GM19328 (cell line): ENCODE data around the gene KCNMA1.

Experiments used
- ATAC-seq: cut with Tn5 transposase; IDR thresholded peaks from one replicate; pipeline ENCODE4 v1.9.1; 2021; ENCODE audit warnings: mild to moderate bottlenecking, moderate library complexity; ENCODE audit not compliant: unreplicated experiment

Gene KCNMA1

GRCh38 chr10:77147871-77148270 lies 489.7 kb downstream of the KCNMA1 start:
- no peak for ATAC-seq

- no peak for ATAC-seq
These were observed 490.8 kb downstream of the KCNMA1 start for GRCh38 chr10:77146712-77147336.

GRCh38 chr10:77144656-77145055 lies 493.0 kb downstream of the KCNMA1 start:
- ATAC-seq: no peak

GRCh38 chr10:77139252-77140160 lies 498.1 kb downstream of the KCNMA1 start:
- ATAC-seq: no peak

- no peak for ATAC-seq
These were observed 499.1 kb downstream of the KCNMA1 start for GRCh38 chr10:77138541-77138940.

GRCh38 chr10:77135555-77135954 lies 502.1 kb downstream of the KCNMA1 start:
- ATAC-seq: no peak

- no peak for ATAC-seq
These were observed 506.4 kb downstream of the KCNMA1 start for GRCh38 chr10:77131214-77131613.

- no peak for ATAC-seq
These were observed 510.4 kb downstream of the KCNMA1 start for GRCh38 chr10:77127243-77127642.

- no peak for ATAC-seq
These were observed 512.4 kb downstream of the KCNMA1 start for GRCh38 chr10:77125231-77125630.

- ATAC-seq: no peak
These were observed 514.3 kb downstream of the KCNMA1 start for GRCh38 chr10:77123330-77123729.

- ATAC-seq: no peak
These were observed 515.8 kb downstream of the KCNMA1 start for GRCh38 chr10:77121829-77122228.

- ATAC-seq: no peak
These were observed 516.8 kb downstream of the KCNMA1 start for GRCh38 chr10:77120666-77121376.

GRCh38 chr10:77120012-77120411 lies 517.6 kb downstream of the KCNMA1 start:
- no peak for ATAC-seq

GRCh38 chr10:77118603-77119282 lies 518.9 kb downstream of the KCNMA1 start:
- ATAC-seq: no peak

- no peak for ATAC-seq
These were observed 520.1 kb downstream of the KCNMA1 start for GRCh38 chr10:77117501-77117900.

- ATAC-seq: no peak
These were observed 520.7 kb downstream of the KCNMA1 start for GRCh38 chr10:77116904-77117303.

GRCh38 chr10:77114181-77114821 lies 523.3 kb downstream of the KCNMA1 start:
- ATAC-seq: no peak

GRCh38 chr10:77111611-77112550 lies 525.7 kb downstream of the KCNMA1 start:
- ATAC-seq: peak; percentile 51

GRCh38 chr10:77110757-77111156 lies 526.9 kb downstream of the KCNMA1 start:
- ATAC-seq: no peak
